BJ (cell line): ENCODE measurements around the gene SKI. TPM values are rescaled to one million over a fixed set of nuclear protein-coding genes. Genes with fewer than 3 reads are reported as not detected.

Source experiments
- CTCF ChIA-PET: fragments of 350-600 bp; formaldehyde crosslinking; extraction: SDS; loops from one replicate; lab custom pipeline; 2021; ENCODE audit warnings: antibody characterized with exemption, inconsistent platforms; lab: Yijun Ruan, JAX
- POLR2A ChIA-PET: fragments of 300-600 bp; sonication (Branson Sonifier 250); formaldehyde crosslinking; extraction: SDS; loops from one replicate; lab custom pipeline; 2021; ENCODE audit warnings: antibody characterized with exemption; lab: Charles Lee
- DNase-seq: peaks from one replicate; pipeline ENCODE4 v3.0.0-alpha.2; 2011; ENCODE audit warnings: low read depth
- H3K27me3 ChIP-seq: 2 replicates; pipeline ENCODE4 v1.6.0; 2011; ENCODE audit warnings: low read length; ENCODE audit not compliant: control insufficient read depth, insufficient read depth
- H3K36me3 ChIP-seq: 2 replicates; pipeline ENCODE4 v1.5.1; 2011; ENCODE audit warnings: low read length; ENCODE audit not compliant: control insufficient read depth, insufficient read depth
- H3K4me3 ChIP-seq: 2 replicates; pipeline ENCODE4 v1.5.1; 2011; ENCODE audit warnings: low read depth, mild to moderate bottlenecking, control low read depth, low read length
- polyA plus RNA-seq: library from polyadenylated mRNA; depleted of rRNA; stranded (reverse); fragments of >200 nt; gene quantifications from 2 replicates; pipeline ENCODE4 v1.2.3, GENCODE V29; 2011
- TF ChIP-seq, protein P1 (sequence below): IDR thresholded peaks from 2 replicates; pipeline ENCODE4 v1.5.1; 2011; ENCODE audit warnings: low read depth, mild to moderate bottlenecking, control low read depth, inconsistent platforms, low read length, moderate library complexity; ENCODE audit not compliant: insufficient read depth

Gene SKI
- polyA plus RNA-seq, 1 experiment, result 5.1 TPM

DNA sequence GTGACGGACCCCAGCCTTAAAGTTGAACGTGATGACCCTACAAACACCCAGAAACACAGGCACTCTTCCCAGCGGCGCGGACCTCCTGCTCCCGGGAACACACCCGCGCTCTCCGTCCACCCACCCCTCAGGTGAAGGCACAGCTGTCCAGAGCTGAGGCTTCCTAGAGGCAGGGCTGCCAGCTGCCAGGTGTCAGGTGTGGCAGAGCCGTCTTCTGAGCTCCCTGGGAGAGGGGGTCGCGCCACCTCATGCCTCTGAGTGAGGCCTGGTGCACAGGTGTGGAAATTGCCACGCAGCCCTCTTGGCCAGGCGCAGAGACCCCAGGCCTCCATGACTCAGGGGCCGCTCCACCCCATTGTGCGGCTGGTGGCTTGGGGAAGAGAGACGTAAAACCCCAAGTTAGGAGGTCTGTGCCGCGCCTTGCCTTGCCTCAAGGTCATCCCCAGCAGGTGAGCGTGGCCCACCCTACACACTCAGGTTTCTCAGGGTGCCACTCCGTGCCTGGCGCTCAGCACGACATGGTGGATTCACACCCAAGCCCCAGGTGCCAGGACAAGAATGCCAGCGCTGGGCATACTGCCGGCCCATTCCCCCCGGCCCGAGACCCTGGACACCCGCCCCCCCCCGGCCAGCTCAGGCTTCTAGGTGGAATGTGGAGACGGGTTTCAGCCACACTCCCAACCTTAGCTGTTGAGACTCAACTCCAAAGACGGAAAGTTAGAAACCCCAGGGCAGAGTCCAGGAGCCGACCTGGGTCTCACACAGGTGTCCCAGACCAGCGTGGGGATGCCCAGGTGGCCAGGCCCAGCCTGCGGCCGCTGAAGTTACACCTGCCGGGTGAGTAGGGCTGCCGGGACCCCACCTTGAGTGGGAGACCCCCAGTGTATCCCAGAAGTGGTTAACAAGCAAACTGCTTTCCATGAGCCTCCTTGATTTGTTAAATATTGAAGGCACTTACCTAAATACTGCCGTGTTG lies 42.0 kb upstream of the SKI start:
- no peak overlapping the region for H3K4me3 ChIP-seq
- DNase-seq, result no peak
- ChIA-PET CTCF (interaction anchor here (1.0 kb wide), 1 partner anchor 58 kb away, joined by 3 read pairs; no protein-coding TSS in a partner anchor), POLR2A (no interaction called here)
- peaks cover 5% of the 10 kb centered on the region for H3K36me3 ChIP-seq
- H3K27me3 ChIP-seq, result no peaks in the 10 kb centered on the region
- TF ChIP-seq, protein P1, sequence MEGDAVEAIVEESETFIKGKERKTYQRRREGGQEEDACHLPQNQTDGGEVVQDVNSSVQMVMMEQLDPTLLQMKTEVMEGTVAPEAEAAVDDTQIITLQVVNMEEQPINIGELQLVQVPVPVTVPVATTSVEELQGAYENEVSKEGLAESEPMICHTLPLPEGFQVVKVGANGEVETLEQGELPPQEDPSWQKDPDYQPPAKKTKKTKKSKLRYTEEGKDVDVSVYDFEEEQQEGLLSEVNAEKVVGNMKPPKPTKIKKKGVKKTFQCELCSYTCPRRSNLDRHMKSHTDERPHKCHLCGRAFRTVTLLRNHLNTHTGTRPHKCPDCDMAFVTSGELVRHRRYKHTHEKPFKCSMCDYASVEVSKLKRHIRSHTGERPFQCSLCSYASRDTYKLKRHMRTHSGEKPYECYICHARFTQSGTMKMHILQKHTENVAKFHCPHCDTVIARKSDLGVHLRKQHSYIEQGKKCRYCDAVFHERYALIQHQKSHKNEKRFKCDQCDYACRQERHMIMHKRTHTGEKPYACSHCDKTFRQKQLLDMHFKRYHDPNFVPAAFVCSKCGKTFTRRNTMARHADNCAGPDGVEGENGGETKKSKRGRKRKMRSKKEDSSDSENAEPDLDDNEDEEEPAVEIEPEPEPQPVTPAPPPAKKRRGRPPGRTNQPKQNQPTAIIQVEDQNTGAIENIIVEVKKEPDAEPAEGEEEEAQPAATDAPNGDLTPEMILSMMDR, result no peak

DNA sequence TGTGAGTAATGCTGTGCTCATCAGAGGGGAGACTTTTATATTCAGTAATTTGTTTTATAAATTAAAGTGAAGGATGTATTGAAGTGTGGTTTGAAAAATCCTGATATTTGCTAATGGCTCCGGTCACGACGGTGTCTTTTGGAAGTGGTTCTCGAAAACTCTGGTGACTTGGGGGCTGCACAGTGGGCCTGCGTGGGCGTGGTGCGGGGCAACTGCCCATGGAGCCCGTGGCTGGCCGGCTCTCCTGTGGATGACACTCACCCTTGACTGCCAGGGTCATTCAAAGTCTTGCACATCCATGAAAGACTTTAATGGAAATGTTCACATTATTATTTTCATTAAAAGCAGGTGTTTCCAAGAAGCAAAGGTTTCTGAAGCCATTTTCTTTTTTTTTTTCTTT lies 41.2 kb upstream of the SKI start:
- CTCF ChIA-PET, result interaction anchor here (5.0 kb wide), 1 partner anchor 13 kb away, joined by 50 read pairs; no protein-coding TSS in a partner anchor
- H3K27me3 ChIP-seq, result no peaks in the 10 kb centered on the region
- no peak for DNase-seq

DNA sequence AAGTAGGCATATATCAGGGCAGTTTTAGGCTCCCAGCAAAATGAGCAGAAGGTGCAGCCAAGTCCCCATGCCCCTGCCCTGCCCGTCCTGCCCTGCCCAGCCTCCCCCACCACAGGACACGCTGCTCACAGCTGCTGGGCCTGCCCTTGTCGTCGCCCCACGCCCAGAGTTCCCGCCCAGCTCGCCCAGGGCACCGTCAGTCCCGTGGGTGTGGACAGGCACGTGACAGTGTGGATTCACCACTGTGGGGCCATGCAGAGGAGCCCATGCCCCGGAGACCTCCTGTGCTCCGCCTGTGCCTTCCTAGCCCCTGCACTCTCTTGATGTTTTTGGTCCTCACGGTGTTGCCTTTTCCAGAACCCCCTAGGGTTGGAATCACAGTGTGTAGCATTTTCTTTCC lies 40.5 kb upstream of the SKI start:
- ChIA-PET POLR2A (no interaction called here), CTCF (interaction anchor here (1.0 to 5.0 kb wide), 3 partner anchors 13 to 48 kb away, joined by 3 to 50 read pairs (median 16); no protein-coding TSS in a partner anchor)
- H3K36me3 ChIP-seq, result peaks cover 5% of the 10 kb centered on the region
- TF ChIP-seq, protein P1, result no peak
- H3K27me3 ChIP-seq, result no peaks in the 10 kb centered on the region
- H3K4me3 ChIP-seq, result no peak overlapping the region
- no peak for DNase-seq

More for the DNA sequence above, 41.2 kb upstream of the SKI start:
- H3K4me3 ChIP-seq, result no peak overlapping the region
- H3K36me3 ChIP-seq, result peaks cover 5% of the 10 kb centered on the region
- TF ChIP-seq, protein P1, result no peak
- POLR2A ChIA-PET, result no interaction called here

DNA sequence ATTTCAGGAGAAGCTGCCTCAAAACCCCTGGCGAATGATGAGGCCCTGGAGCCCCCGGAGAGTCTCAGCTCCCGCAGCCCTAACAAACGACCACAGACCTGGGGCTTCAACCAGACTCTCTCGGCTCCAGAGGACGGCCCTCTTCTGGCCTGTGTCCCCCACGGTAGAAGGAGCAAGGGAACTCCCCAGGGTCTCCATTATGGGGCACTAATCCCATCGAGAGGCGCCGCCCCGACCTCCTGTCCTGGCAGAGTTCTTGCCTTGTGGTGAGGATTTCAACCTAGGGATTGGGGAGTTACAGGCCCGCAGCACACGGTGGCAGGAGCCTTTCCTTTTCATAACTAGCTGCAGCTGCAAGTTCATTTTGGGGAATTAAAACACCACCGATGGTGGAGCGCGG lies 39.8 kb upstream of the SKI start:
- CTCF ChIA-PET, result interaction anchor here (1.0 to 13.2 kb wide), 4 partner anchors 14 to 192 kb away, joined by 3 to 328 read pairs (median 33); no protein-coding TSS in a partner anchor
- no peak for DNase-seq
- Histone ChIP-seq H3K36me3 (peaks cover 5% of the 10 kb centered on the region), H3K4me3 (no peak overlapping the region), H3K27me3 (no peaks in the 10 kb centered on the region)
- POLR2A ChIA-PET, result no interaction called here
- TF ChIP-seq, protein P1, result no peak
